GM15510 (cell line): ENCODE data around the gene FAM120A.

Source experiments
- POLR2A ChIP-seq: IDR thresholded peaks from 3 replicates; pipeline ENCODE4 v1.6.1; 2011; ENCODE audit warnings: borderline replicate concordance; ENCODE audit not compliant: insufficient read length; ENCODE audit errors: extremely low read depth

The FAM120A gene

DNA sequence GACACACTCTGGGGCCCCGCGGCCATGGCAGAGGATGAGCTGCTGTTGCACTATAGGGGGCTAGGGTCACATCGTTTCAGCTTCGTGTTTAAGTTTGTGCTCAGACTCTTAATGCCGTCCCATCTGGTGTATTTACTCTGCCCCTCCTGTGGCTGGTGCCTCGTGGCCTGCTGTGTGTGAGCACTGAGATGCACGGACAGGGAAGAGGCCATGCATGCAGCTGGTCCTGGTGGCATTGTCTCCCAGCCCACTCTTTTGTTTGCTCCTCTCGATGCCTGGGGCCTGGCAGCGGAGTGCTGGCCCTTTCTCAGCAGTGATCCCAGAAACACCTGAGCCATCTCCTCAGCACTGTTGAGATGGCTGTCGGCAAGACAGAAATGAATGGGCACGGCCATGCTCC lies 94.9 kb downstream of the FAM120A start:
- no peak for TF ChIP-seq POLR2A

DNA sequence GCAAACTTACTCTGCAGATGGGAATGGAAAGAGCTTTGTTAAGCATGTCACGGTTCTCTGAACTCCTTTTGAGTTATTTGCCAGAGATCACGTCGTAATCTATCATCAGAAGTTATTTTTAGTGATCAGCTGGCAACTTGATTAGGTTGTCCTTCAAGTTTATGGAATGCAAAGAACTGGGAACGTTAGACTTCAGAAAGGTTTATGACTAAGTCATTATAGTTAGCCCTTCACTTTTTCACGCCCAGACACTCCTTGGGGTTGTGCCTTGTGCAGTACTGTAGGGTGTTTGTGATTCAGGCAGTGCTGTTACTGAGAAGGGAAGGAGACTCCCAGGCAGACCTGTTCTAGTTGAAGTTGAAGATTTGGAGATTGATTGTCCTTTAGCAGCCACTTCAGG lies 98.1 kb downstream of the FAM120A start:
- TF ChIP-seq POLR2A, result no peak

DNA sequence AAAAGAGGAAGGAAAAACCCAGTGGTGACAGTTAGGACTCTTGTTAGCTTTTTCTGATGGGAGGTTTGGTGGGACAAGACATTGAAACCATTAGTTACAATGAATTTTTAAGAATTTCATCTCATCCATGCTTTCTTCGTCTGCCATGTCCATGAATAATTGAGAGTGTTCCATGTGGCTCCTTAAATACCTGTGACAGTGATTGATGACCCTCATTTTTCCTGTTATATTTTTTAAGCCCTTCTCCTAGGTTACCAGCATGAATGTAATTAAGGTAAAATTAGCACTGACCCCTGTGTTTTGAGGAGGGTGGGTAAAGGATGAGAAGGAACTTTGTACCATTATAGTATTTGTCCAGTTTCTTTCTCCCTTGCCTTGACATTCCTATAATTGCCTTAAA lies 101.4 kb downstream of the FAM120A start:
- TF ChIP-seq POLR2A, result no peak

DNA sequence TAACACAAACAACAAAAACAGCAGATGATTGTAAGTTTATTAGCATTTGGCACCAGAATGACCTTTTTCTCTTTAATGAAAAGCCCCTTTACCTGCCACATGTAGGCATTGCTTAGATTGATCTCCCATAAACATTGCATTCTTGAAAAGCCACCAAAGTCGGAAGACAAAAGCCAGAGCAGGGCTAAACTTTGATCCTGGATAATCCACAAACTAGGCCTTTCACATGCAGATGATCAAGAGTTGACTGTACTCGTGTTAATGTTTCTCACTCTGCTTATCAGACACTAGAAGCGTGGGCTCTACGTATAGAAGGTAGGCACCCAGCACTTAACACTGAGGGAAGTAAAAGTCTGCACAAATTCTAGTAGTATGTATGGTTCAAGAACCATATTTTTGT lies 103.9 kb downstream of the FAM120A start:
- TF ChIP-seq POLR2A, result no peak

DNA sequence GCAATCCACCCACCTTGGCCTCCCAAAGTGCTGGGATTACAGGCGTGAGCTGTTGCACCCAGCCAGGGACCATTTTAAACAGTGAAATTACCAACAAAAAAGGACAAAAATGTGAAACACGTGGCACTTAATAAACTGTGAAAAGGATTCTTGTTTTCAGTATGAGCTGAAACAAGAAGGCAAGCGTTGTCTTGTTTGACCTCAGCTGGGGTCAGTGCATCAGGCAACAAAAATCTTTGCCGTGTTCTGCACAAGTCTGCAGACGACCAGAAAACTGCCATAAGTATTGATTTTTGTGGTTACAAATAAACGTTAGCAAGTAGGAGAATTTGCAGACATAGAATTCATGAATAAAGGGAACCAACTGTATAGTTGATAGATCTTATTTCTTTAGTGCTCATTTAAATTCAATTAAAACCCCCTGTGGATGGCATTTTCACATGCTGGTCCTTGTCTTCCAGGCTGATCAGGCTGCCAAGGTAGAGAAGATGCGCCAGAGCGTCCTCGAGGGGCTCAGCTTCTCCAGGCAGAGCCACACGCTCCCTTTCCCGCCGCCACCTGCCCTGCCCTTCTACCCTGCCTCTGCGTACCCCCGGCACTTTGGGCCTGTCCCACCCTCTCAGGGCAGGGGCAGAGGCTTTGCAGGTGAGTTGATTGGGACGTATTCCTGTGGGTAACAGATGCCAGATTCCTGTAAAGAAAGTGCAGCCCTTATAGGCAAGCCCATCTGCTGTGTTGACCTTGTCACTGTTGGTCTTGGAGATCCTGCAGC lies 106.1 kb downstream of the FAM120A start:
- no peak for TF ChIP-seq POLR2A

DNA sequence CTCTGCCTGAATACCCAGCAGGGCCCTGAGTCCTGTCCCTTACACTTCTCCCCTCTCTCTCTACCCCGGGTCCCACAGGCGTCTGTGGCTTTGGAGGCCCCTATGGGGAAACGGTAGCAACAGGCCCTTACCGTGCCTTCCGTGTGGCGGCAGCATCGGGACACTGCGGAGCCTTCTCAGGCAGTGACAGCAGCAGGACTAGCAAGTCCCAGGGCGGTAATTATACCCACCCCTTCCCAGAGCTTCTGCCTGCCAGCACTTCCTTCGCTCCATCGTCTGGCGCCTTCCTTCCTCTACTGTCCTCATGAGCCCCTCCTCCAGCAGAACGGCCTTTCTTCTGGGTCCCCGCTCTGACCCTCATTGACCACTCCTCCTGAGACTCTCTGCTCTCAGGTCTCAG lies 107.0 kb downstream of the FAM120A start:
- no peak for TF ChIP-seq POLR2A

DNA sequence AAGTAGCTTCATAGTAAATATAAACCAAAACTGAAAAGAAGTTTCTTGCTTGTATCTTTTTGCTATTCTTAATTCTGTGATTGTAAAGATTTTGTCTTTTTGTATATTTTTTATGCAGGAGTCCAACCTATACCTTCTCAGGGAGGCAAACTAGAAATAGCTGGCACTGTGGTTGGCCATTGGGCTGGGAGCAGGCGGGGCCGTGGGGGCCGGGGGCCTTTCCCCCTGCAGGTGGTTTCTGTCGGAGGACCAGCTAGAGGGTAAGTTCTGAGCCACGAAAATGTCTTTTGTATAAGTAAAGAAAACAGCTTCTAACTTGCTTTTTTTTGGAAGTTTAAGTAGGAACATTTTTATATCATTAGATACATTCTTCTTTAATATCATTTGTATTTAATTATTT lies 109.5 kb downstream of the FAM120A start:
- no peak for TF ChIP-seq POLR2A

DNA sequence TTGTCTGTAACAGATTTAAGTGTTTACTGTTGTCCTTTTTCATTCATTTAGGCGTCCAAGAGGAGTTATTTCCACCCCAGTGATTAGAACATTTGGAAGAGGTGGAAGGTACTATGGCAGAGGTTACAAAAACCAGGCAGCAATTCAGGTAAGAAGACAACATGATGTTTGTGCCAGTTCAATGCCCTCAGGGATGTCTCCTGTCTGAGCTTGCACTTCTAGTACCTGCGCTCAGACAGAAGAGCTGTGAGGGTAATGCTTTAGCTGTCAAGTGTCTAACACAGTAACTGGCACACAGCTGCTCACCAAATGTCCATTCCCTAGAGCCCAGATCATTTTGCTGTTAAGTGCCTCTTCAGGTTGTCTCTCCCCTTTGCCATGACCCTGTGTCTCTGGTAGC lies 110.7 kb downstream of the FAM120A start:
- TF ChIP-seq POLR2A, result no peak

DNA sequence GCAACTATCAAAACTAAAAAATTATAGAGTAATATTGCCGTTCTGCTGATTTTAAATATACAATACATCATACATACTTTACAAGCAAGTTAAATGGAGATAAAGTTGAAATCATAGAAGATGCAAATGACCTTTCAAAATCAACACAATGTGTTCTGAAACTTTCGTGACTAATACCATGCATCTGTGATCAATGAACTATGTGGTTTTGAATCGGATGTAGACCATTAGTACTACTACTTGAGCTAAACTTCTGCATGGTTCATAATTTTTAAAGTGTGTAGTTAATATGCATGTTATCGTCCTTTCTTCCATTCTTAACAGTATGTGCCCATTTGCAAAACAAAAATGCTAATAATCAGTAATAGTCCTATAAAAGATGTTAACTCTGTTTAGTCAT lies 113.6 kb downstream of the FAM120A start:
- no peak for TF ChIP-seq POLR2A

DNA sequence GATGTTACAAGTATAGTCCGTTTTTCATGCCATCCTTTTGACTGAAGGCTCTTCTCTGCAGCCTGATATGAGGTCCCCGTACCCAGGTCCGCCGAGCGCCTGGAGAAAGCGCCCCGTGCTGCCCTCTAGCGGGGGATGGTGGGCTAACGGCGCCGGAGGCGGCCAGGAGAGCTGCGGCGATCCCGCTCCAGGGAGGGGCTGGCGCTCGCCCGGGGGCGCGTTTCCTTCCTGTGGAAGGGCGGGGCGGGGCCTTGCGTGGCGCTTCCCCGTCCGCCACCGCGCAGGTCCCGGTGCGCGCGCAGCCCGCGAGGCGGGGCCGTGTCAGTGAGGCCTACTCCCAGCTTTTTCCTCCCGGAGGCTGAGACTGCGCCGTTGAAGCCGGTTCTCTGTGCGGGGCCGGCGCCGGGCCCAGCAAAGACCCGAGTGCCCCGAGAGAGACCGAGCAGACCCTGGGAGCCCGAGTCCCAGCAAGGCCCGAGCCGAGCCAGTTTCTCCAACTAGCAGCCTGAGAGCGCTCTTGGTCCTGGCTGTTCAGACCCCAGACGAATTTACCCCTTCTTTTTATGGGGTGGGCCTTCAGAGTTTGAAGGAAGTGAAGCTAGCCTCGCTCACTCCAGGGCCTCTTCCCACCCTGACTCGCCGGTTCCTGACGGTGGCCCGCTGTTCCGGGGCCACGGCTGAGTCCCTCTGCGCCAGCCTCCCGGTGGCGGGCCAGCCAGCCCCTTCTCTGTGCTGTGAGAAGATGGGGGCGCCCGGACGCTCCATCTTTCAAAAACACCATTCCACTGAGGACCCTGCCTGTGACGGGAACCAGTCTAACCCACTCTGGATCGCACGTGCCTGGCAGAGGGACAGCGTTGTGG lies 115.2 kb downstream of the FAM120A start:
- peak; percentile 97 for TF ChIP-seq POLR2A

DNA sequence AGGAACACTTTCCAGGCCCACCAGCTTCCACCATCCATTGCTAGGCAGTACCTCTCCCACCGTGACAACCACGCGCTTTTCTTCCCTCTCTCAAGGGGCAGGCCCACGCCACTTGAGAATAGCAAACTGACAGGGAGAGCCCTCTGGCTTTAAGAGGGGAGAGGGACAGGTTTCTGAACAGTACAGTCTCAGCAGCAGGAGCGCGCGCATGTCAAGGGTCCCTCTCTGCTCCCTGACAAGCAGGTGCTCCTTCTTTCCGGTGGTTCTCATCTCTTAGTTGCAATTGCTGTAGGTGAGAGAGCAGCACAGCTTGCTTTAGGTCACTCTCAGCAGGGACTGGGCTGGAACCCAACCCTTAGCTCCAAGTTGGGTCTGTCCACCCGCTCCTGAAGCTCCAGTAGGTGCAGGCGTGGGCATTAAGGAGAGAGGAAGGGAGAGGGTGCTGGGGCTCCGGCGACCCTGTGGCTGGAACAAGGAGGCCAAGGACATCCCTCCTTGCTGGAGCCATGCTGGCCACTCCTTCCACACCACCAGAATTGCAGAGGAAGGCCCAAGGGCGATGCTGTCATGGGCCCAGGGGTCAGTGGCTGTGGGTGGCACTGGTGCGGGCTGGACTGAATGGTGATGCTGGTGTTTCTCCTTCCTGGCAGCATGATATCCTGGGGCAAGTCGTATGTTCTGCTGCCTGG lies 115.9 kb downstream of the FAM120A start:
- TF ChIP-seq POLR2A, result no peak

DNA sequence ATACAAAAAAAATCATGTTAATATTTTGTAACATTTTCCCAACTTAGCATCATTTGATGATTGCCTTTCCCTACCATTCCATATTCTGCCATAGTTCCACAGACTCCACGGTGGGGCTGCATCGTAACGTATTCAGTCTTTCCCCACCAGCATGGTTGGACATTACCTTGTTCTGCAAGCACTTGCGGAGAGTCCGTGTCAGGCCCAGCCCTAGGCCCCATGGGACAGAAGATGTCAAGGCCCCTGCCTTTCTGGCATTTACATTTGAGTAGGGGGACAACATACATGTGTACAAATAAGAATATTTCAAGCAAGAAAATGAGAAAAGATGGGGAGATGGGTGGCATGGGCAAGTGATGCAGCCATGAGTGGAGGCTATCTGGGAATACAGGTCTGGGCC lies 116.7 kb downstream of the FAM120A start:
- no peak for TF ChIP-seq POLR2A

DNA sequence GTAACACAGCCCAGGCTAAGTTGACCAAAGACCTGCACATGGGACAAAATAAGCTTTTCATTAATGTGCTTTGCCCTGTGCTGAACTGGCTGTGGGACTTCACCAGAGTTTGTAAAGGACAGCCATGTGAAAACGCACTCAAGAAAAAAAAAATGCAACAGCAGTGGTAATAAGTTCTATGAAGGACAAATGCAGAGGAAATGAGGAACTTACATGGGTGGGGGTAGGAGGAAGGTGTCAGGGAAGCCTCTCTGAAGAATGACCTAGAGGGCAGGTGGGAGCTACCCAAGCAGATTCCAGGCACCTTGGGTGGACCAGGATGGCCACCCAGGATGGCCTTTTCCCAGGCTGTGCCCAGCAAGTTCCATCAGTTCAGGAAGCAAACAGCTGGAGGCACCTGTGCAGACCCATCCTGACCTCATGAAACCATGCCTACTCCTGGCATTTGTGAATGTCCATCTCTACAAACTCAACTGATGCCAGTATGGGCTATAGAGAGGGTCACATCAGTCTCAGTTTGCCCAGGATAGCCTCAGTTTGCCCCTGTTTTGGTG lies 118.2 kb downstream of the FAM120A start:
- TF ChIP-seq POLR2A, result no peak

DNA sequence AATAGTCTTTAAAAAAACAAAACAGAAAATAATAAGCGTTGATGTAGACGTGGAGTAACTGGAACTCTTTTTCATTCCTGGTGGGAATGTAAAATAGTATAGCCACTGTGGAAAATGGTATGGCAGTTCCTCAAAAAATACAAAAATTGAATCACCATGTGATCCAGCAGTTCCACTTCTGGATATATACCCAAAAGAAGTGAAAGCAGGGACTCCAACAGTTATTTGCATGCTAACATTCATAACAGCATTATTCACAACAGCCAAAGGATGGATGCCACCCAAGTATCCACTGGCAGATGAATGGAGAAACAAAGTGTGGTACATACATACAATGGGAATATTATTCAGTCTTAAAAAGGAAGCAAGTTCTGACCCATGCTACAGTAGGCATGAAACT lies 120.7 kb downstream of the FAM120A start:
- TF ChIP-seq POLR2A, result no peak
